ENCODE measurements around the gene HUNK.

- TF ChIP-seq CTCF (IDR thresholded peaks at IDR 0.05; ENCODE audit: poor library complexity) (no peak), EZH2phosphoT487 (IDR thresholded peaks at IDR 0.05; ENCODE audit: low read depth, severe bottlenecking, unreplicated experiment) (no peak), EZH2 (IDR thresholded peaks at IDR 0.05; ENCODE audit: borderline replicate concordance) (no peak)
Observed at GRCh38 chr21:32020564-32020963, 147.7 kb downstream of the HUNK start.
